Fibroblast of the conjunctiva (primary cell): ENCODE data around the gene EPN2.
A peak's percentile ranks its signal among the peaks of the same experiment; 100 is the strongest.
"Not testable (repeated sequence)": the region's sequence is repeated elsewhere in the genome, so short reads cannot be mapped to it uniquely, and the experiment has no call there.

Experiments used
- DNase-seq: peaks from one replicate; pipeline ENCODE4 v3.0.0-alpha.2; 2010; ENCODE audit warnings: low read depth

EPN2 gene

DNA sequence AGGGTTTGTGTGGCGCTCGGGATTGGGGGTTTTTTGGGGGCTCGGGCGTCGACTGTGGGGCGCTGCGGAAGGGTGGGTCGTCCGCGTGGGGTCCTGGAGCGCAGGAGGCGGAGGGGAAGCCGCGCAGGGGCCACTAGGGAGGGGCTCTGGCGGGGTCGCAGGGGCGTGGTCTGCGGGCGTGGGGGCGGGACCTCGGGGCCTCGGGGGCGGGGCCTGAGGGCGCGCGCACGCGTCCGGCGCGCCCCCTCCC lies at the start of gene EPN2:
Gene EPN2 (plus strand): TSS at position 228 of the 250 bp plus-strand sequence. CDS start 45,754 bp downstream, outside the sequence.
- peak; percentile 32 for DNase-seq

GRCh38 chr17:19187883-19188869 lies 49.0 kb upstream of the EPN2 start:
- DNase-seq = not testable (repeated sequence)

GRCh38 chr17:19188870-19189708 lies 48.1 kb upstream of the EPN2 start:
- not testable (repeated sequence) for DNase-seq

DNA sequence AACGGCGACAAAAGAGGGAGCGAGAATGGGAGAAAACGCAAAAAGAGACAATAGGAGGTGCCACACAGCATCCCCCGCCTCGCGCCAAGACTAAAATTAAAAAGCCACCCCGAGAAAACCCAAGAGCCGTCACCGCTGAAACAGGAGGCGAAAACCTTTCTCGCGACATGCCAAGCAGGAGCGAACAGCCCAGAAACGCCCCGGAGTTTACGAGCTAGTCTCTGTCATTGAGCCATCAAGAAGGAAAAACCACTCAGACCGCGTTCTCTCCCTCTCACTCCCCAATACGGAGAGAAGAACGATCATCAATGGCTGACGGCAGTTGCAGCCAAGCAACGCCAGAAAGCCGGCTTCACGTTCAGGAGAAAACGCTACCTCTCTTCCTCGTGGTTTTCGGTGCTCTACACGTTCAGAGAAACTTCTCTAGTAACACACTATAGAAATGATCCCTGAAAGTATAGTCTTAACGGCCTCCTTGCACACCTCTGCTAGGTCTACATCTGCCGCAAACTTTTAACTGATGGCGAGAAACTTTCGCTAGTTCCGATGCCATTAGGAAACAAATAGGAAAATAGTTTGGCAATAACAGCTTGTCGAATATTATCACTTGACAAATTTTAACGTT lies 47.3 kb upstream of the EPN2 start:
- DNase-seq = not testable (repeated sequence)

DNA sequence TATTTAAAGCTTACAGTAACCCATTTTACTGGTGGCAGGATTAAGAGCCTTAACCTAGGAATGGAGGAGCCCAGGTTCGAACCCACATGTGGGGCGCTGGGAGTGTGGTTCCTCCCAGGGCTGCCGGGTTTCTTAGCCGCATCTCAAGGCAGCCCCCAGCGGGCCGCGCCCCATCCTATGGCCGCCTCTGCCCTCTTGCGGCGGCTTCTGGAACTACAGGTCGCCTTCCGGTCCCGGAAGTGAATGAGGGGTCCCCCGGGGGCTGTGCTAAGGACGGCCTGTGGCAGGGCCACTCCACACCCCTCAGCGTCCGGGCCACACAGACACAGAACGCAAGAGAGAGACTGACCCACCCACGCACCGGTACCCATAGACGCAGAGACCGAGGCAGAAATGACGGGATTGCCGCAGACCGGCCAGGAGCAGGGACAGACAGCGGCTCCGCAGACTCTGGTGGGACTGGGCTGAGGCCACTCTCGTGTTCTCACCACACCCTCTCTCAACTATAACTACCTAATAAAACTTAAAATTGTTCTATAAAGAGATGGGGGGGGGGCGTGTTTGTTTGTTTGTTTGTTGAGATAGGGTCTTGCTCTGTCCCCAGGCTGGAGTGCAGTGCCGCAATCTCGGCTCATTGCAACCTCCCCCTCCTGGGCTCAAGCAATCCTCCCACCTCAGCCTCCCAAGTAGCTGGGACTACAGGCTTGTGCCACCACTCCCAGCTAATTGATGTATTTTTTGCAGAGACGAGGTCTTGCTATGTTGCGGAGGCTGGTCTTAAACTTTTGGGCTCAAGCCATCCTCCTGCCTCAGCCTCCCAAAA lies 40.6 kb upstream of the EPN2 start:
- DNase-seq = not testable (repeated sequence)

DNA sequence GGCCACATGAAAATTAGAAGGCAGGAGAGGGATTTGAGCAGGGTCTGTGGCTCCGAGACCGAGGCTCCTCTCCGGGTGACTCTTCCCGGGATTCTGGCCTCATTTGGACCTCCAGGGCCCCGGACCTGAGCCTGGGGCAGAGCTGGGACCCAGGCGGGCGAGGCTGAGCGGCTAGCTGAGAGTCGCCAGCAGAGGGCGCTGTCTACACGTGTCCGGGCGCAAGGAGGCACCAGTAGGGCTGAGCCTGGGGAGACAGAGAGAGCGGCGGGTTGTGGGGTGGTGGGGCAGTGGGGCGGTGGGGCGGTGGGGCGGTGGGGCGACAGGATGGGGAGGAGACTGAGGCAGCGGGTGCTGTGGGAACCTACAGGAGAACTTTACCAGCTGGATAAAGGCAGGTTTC lies 34.7 kb upstream of the EPN2 start:
- not testable (repeated sequence) for DNase-seq

GRCh38 chr17:19203429-19203828 lies 33.7 kb upstream of the EPN2 start:
- DNase-seq = not testable (repeated sequence)

DNA sequence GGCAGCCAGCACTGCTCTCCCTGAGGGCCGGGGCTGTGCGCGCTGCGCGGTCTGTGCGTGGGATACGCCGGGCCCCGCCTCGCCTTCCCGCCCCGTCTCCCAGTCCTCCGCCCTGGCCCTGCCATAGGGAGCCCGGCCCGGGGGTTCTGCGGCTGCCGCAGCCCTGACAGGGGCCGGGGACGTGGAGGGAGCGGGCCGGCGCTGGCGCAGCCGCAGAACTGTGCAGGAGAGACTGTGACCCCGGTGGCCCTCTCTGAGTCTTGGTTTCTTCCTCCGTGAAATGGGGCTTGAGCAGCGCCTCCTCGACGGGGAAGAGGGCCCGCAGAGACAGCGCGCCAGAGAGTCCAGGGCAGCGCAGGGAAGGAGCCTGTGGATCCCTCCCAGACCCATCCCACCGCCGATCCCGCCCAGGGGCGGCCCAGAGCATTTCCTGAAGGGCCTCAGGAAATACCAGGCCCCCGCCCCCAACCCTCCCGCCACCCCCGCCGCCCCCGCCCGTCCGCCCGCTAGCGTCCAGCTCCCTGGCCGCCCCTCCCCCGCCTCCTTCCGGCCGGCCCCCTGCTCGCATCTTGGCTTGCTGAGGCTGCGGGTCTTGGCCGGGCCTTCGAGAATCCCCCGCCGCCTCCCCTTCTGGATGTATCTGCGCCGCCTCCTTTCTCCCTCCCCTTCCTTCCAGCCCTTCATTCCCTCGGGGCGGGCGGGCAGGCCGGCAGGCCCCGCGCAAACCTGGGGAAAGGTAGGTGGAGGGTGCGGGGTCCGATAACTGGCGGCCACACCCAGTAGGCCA lies 21.9 kb upstream of the EPN2 start:
- not testable (repeated sequence) for DNase-seq

DNA sequence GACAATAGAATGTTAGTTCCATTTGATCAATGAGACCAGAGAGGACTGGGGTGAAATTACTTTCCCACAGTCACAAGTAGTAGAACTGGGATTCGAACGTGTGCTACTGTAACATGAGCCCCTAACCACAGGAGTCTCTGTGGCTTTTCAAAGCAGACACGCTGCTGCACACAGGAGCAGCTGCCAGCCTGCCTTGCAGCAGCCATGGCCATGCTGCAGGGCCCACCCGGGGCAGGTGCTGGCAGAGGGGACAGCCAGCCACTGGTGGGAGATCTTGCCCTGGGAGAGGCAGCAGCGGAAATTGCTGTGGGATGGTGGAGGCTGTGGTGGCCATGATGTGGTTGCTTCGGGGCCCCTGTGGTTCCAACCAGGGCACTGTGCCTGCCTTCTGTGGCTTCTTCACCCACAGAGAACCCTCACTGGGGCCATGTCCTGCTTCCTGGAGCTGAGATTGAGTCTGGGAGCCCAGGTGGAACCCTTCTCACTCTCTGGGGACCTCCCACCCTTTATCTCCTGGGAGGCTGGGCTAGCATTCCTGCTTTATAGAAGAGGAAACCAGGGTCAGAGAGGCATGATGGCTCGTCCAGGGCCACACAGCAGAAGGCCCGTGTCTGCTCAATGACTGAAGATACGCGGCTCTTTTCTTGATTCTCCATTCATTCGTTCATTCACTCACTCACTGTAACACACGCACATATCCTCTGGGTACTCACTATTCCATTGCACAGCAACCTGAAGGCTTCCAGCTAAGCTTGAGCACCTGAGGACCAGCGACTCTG lies 20.8 kb upstream of the EPN2 start:
- not testable (repeated sequence) for DNase-seq

DNA sequence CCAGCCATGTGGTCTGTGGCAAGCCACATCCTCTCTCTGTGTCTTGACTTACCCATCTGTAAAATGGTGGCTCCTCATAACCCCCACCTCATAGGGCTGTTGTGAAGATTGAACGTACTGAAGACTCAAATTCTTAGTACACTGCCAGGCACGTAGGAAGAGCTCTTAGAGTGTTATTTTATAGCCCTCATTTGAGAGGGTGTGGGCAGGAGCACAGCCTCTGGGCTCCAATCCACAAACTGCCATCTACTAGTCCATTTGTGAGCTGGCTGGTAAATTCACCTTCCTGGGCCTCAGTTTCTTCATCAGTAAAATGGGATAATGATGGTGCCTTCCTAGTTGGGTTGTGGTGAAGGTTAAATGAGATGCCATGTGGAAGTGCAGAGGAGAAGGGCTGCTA lies 18.3 kb upstream of the EPN2 start:
- DNase-seq = not testable (repeated sequence)

GRCh38 chr17:19219384-19219783 lies 17.8 kb upstream of the EPN2 start:
- not testable (repeated sequence) for DNase-seq

GRCh38 chr17:19220195-19220594 lies 17.0 kb upstream of the EPN2 start:
- DNase-seq = not testable (repeated sequence)

GRCh38 chr17:19226610-19227588 lies 10.3 kb upstream of the EPN2 start:
- DNase-seq = not testable (repeated sequence)

- not testable (repeated sequence) for DNase-seq
Observed at GRCh38 chr17:19234676-19235075, 2.5 kb upstream of the EPN2 start.

GRCh38 chr17:19236351-19237138 lies 621 bp upstream of the EPN2 start:
- not testable (repeated sequence) for DNase-seq

- DNase-seq = no peak
Observed at GRCh38 chr17:19237389-19238166, 412 bp downstream of the EPN2 start.

DNA sequence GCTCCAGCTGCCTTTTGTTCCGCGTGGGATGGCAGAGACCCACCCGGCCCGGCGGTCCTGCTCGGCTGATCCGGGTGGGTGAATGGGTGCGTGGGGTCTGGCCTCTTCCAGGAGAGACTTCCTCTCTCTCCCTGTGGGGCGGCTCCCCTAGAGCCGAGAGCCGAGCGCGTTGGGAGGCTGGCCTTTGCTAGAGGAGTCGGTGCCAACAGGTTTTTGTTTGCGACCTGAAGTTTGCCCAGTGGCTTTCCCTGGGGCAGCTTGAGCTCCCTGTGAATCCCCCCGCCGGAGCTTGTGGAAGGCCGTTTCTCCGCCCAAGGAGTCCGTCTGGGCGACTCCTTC lies 970 bp downstream of the EPN2 start:
- no peak for DNase-seq
